ENCODE results near the gene SREBF1. TPM values are rescaled to one million over a fixed set of nuclear protein-coding genes. Genes with fewer than 3 reads are reported as not detected.

The SREBF1 gene
- total and polyA plus RNA-seq, 2 of the 8 experiments (the other 6 are each of a cell fraction or from before 2014, with no cell fraction given): 28.6 to 70.8 TPM

GRCh38 chr17:17874478-17874877 lies 37.7 kb upstream of the SREBF1 start:
- POLR2A ChIA-PET (ENCODE audit: partially characterized antibody): interaction anchor here (1.1 kb wide), 1 partner anchor 10 kb away, joined by 3 read pairs; no protein-coding TSS in a partner anchor
- H2BK5ac ChIP-seq (ENCODE audit: low read depth, low read length): no peak overlapping the region
- H3K9ac ChIP-seq (replicated peaks in 1 of 4; ENCODE audit: extremely low read depth in 1 of 4, low read depth in 3 of 4, low read length in 3 of 4): no peak overlapping the region
- H3K36me3 ChIP-seq (ENCODE audit: control insufficient read depth in 2 of 4, insufficient read depth in 4 of 4, low read length in 3 of 4): no peaks in the 10 kb centered on the region
- no peak overlapping the region for H3K4me3 ChIP-seq (ENCODE audit: extremely low read depth in 1 of 4, insufficient read depth in 2 of 4, low read depth in 3 of 4, low read length in 4 of 4)
- H4K91ac ChIP-seq (replicated peaks; ENCODE audit: insufficient read length, low read length): no peak overlapping the region
- H2AK5ac ChIP-seq (ENCODE audit: low read depth, low read length): no peak overlapping the region
- H4K20me1 ChIP-seq (replicated peaks in 1 of 2; ENCODE audit: control insufficient read depth in 1 of 2, insufficient read depth in 2 of 2, low read length in 2 of 2): no peaks in the 10 kb centered on the region
- H2BK120ac ChIP-seq (replicated peaks; ENCODE audit: low read depth, low read length): no peak overlapping the region
- no peak overlapping the region for H4K8ac ChIP-seq (ENCODE audit: extremely low read depth, insufficient read depth, low read length)
- no peak overlapping the region for H3K4me2 ChIP-seq (ENCODE audit: insufficient read depth in 1 of 2, low read depth in 2 of 2, low read length in 2 of 2)
- TF ChIP-seq MAX (IDR thresholded peaks at IDR 0.05) (no peak), YY1 (IDR thresholded peaks at IDR 0.05; ENCODE audit: low read depth, low read length) (no peak), CEBPB (IDR thresholded peaks at IDR 0.05; ENCODE audit: low read depth, low read length) (no peak), NANOG (IDR thresholded peaks at IDR 0.05; ENCODE audit: insufficient read depth, low read depth, low read length, poor library complexity, severe bottlenecking) (no peak), POLR2A (IDR thresholded peaks at IDR 0.05; ENCODE audit: control extremely low read depth in 1 of 2, low read depth in 2 of 2, low read length in 2 of 2) (no peak), KDM5A (IDR thresholded peaks at IDR 0.05; ENCODE audit: low read length) (no peak), CHD2 (IDR thresholded peaks at IDR 0.05; ENCODE audit: low read length) (no peak), SIRT6 (IDR thresholded peaks at IDR 0.05; ENCODE audit: low read length) (no peak), EGR1 (IDR thresholded peaks at IDR 0.05; ENCODE audit: borderline replicate concordance, low read depth, low read length) (no peak), SIX5 (IDR thresholded peaks at IDR 0.05; ENCODE audit: low read depth, low read length) (no peak), RBBP5 (IDR thresholded peaks at IDR 0.05; ENCODE audit: borderline replicate concordance, low read depth, low read length) (no peak)
- no peak overlapping the region for H3K23ac ChIP-seq (ENCODE audit: insufficient read length)
- H3K9me3 ChIP-seq (ENCODE audit: insufficient read depth in 2 of 2, low read depth in 1 of 2, low read length in 1 of 2): no peaks in the 10 kb centered on the region
- no peak overlapping the region for H2AFZ ChIP-seq (ENCODE audit: low read length)
- CTCF ChIA-PET (ENCODE audit: partially characterized antibody): interaction anchor here (22.5 to 26.2 kb wide), 2 partner anchors 9 kb away, joined by 404 read pairs; no protein-coding TSS in a partner anchor
- H3K56ac ChIP-seq (replicated peaks; ENCODE audit: insufficient read length, low read depth, low read length): no peak overlapping the region
- H3K14ac ChIP-seq (ENCODE audit: insufficient read length): no peak overlapping the region
- H3K27me3 ChIP-seq (replicated peaks in 1 of 4; ENCODE audit: control insufficient read depth in 3 of 4, extremely low read depth in 1 of 4, insufficient read depth in 3 of 4, low read length in 3 of 4): peaks cover 0 to 2% (median 0%) of the 10 kb centered on the region in 4 experiments; a peak in 2 of 7 replicates
- H2BK15ac ChIP-seq (ENCODE audit: low read length): no peak overlapping the region
- no peaks in the 10 kb centered on the region for H3K79me1 ChIP-seq (ENCODE audit: low read depth, low read length)
- no peak for DNase-seq (ENCODE audit: low read depth in 1 of 2, low spot score in 2 of 2)
- 57% methylated on average over 1 of the region's 1 CpG; no CpG with 5 or more reads in 1 of the 2 experiments for WGBS, 2 experiments (ENCODE audit: extremely low coverage in 1 of 2, insufficient coverage in 1 of 2, insufficient read length in 1 of 2, insufficient replicate concordance in 2 of 2, low coverage in 1 of 2, low lambda C conversion rate in 2 of 2, missing lambda C conversion rate in 1 of 2)
- peaks cover 6 to 21% (median 14%) of the 10 kb centered on the region in 4 experiments for H3K4me1 ChIP-seq (replicated peaks in 1 of 4; ENCODE audit: control insufficient read depth in 3 of 4, insufficient read depth in 4 of 4, low read length in 3 of 4)
- FAIRE-seq: no peak
- H3K27ac ChIP-seq (ENCODE audit: low read depth, low read length): no peak overlapping the region
- no peak overlapping the region for H2BK20ac ChIP-seq (ENCODE audit: low read length)
- no peaks in the 10 kb centered on the region for H3K79me2 ChIP-seq (ENCODE audit: control insufficient read depth in 1 of 2, insufficient read depth in 2 of 2, low read length in 2 of 2)
- H2BK12ac ChIP-seq (ENCODE audit: low read depth, low read length): no peak overlapping the region; the same call in 1 of the 2 replicates
- no peaks in the 10 kb centered on the region for H3K23me2 ChIP-seq (ENCODE audit: low read depth, low read length)
- no peak overlapping the region for H4K5ac ChIP-seq (ENCODE audit: insufficient read length, low read depth, low read length)
- H3K4ac ChIP-seq (replicated peaks; ENCODE audit: insufficient read length, low read depth, low read length): no peak overlapping the region
- H3K18ac ChIP-seq (ENCODE audit: extremely low read depth, low read length): no peak overlapping the region
